ENCODE results near the gene ABR.
"Not testable (repeated sequence)": the region's sequence is repeated elsewhere in the genome, so short reads cannot be mapped to it uniquely, and the experiment has no call there.

The ABR gene

DNA sequence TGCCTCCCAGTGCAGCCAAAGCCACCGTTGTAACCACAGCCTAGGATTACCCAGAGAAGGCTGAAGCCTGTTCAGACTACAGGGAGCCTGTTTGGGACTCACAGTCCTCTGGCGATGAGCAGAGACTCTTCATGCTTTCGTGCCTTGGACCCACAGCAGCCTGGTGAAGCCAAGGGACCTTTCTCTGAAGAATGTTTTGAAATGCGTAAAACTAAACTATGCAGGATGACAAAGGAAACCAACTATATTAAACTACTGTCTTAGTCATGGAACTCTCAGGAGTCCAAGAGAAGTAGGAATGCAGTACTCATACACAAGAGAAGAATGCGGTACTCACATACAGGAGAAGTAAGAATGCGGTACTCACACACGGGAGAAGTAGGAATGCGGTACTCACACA lies 20.9 kb downstream of the ABR start:
- peaks cover 14% of the 10 kb centered on the region; the same call in 1 of the 2 replicates for H3K27me3 ChIP-seq (ENCODE audit: insufficient read depth, low read depth)
- no peak overlapping the region for H2AFZ ChIP-seq (ENCODE audit: low read depth)
- H3K36me3 ChIP-seq (ENCODE audit: insufficient read depth): no peaks in the 10 kb centered on the region
- no peak overlapping the region for H3K9ac ChIP-seq
- no peak overlapping the region for H3K4me2 ChIP-seq
- H3K79me2 ChIP-seq (ENCODE audit: insufficient read depth, low read depth): no peaks in the 10 kb centered on the region
- H3K27ac ChIP-seq: no peak overlapping the region
- no peaks in the 10 kb centered on the region for H3K4me1 ChIP-seq (ENCODE audit: low read depth, poor library complexity, severe bottlenecking)
- no peak overlapping the region for H3K4me3 ChIP-seq (IDR thresholded peaks at IDR 0.05; ENCODE audit: insufficient read depth, low read depth, low read length)
- TF ChIP-seq, protein P1, sequence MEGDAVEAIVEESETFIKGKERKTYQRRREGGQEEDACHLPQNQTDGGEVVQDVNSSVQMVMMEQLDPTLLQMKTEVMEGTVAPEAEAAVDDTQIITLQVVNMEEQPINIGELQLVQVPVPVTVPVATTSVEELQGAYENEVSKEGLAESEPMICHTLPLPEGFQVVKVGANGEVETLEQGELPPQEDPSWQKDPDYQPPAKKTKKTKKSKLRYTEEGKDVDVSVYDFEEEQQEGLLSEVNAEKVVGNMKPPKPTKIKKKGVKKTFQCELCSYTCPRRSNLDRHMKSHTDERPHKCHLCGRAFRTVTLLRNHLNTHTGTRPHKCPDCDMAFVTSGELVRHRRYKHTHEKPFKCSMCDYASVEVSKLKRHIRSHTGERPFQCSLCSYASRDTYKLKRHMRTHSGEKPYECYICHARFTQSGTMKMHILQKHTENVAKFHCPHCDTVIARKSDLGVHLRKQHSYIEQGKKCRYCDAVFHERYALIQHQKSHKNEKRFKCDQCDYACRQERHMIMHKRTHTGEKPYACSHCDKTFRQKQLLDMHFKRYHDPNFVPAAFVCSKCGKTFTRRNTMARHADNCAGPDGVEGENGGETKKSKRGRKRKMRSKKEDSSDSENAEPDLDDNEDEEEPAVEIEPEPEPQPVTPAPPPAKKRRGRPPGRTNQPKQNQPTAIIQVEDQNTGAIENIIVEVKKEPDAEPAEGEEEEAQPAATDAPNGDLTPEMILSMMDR (conservative IDR thresholded peaks at IDR 0.05; ENCODE audit: low read depth, low read length): no peak
- H4K20me1 ChIP-seq (ENCODE audit: insufficient read depth): no peaks in the 10 kb centered on the region

DNA sequence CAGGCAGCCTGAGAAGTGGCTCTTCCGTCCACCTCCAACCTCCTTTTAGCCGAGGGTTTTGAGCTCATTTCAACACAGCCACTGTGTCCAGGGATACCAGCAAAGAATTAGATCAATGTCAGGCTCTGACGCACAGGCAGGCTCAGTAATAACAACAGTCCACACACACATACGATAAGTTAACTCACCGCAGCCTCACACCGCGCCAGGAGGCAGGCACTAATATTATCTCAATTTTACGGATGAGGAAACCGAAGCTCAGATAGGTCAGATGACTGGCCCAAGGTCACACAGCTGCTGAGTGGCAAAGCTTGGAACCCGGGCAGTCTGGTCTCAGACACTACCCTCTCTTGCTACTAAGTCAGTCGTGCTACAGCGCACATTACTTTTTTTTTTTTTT lies 22.9 kb downstream of the ABR start:
- TF ChIP-seq, protein P1 (conservative IDR thresholded peaks at IDR 0.05; ENCODE audit: low read depth, low read length): no peak
- Histone ChIP-seq H3K79me2 (ENCODE audit: insufficient read depth, low read depth) (no peaks in the 10 kb centered on the region), H3K9ac (no peak overlapping the region), H3K4me2 (no peak overlapping the region), H3K4me1 (ENCODE audit: low read depth, poor library complexity, severe bottlenecking) (no peaks in the 10 kb centered on the region), H4K20me1 (ENCODE audit: insufficient read depth) (no peaks in the 10 kb centered on the region), H3K27me3 (ENCODE audit: insufficient read depth, low read depth) (peaks cover 6% of the 10 kb centered on the region; the same call in 1 of the 2 replicates), H3K36me3 (ENCODE audit: insufficient read depth) (no peaks in the 10 kb centered on the region), H3K27ac (no peak overlapping the region), H2AFZ (ENCODE audit: low read depth) (no peak overlapping the region), H3K4me3 (IDR thresholded peaks at IDR 0.05; ENCODE audit: insufficient read depth, low read depth, low read length) (no peak overlapping the region)

DNA sequence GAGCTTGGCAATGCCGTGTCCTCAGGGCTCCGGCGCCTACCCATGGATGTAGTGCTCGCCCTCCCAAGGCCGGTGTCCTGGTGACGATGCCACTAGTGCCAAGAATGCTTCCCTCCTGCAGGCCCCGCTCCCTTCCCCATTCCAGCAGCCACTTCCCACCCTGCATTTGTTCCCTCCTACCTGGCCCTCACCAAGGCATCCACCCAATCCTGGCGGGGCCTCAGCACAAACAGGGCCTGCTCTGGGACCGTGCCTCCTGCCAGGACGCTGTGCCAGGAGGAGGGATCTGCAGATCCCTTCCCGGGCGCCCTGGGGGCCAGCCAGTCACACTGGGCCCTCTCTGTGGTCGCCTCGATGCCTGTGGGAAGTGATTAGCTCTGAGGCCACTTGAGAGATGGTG lies 25.1 kb downstream of the ABR start:
- Histone ChIP-seq H3K4me2 (no peak overlapping the region), H3K4me3 (IDR thresholded peaks at IDR 0.05; ENCODE audit: insufficient read depth, low read depth, low read length) (no peak overlapping the region), H3K36me3 (ENCODE audit: insufficient read depth) (no peaks in the 10 kb centered on the region), H3K79me2 (ENCODE audit: insufficient read depth, low read depth) (no peaks in the 10 kb centered on the region), H3K9ac (no peak overlapping the region), H3K27ac (no peak overlapping the region), H3K4me1 (ENCODE audit: low read depth, poor library complexity, severe bottlenecking) (no peaks in the 10 kb centered on the region), H4K20me1 (ENCODE audit: insufficient read depth) (no peaks in the 10 kb centered on the region), H2AFZ (ENCODE audit: low read depth) (no peak overlapping the region), H3K27me3 (ENCODE audit: insufficient read depth, low read depth) (peaks cover 6% of the 10 kb centered on the region; the same call in 1 of the 2 replicates)
- TF ChIP-seq, protein P1 (conservative IDR thresholded peaks at IDR 0.05; ENCODE audit: low read depth, low read length): no peak

DNA sequence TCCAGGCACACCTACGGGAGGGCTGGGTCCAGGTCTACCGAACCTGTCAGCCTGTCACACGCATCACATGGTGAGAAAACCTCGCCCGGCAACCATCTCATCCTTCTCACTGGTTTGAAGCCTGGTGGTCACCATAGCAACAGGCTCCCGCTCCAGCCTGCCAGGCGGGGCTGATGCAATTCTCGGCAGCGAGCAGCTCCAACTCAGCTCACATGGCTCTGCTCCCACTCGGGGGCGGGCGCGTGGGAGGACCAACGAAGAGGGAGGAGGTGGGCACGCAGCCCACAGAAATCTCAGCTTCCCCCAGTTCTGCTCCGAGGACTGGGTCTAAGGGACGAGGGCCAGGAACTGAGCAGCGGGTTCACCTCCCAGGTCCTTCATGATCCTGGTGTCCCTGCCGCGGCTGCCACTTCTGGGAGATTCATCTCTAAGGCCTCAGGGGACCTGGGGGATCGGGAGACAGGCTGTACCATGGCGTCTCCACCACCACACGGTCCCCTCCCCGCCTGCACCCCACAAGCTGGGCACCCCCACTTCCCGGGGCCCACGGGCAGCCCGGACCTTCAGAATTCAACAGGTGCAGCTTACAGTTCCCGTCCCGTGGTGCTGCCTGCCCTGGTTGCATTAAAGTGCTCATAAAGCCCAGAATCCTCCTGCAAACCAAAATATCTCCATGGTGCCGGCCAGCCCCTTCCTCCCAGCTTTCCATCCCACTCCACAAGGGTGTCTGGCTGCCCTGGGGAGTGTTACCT lies 25.8 kb downstream of the ABR start:
- Histone ChIP-seq H3K79me2 (ENCODE audit: insufficient read depth, low read depth) (no peaks in the 10 kb centered on the region), H3K4me3 (IDR thresholded peaks at IDR 0.05; ENCODE audit: insufficient read depth, low read depth, low read length) (no peak overlapping the region), H3K9ac (no peak overlapping the region), H2AFZ (ENCODE audit: low read depth) (no peak overlapping the region), H3K4me2 (no peak overlapping the region), H3K27ac (no peak overlapping the region), H3K36me3 (ENCODE audit: insufficient read depth) (no peaks in the 10 kb centered on the region), H3K4me1 (ENCODE audit: low read depth, poor library complexity, severe bottlenecking) (no peaks in the 10 kb centered on the region), H4K20me1 (ENCODE audit: insufficient read depth) (no peaks in the 10 kb centered on the region), H3K27me3 (ENCODE audit: insufficient read depth, low read depth) (peaks cover 6% of the 10 kb centered on the region; the same call in 1 of the 2 replicates)
- TF ChIP-seq, protein P1 (conservative IDR thresholded peaks at IDR 0.05; ENCODE audit: low read depth, low read length): no peak

DNA sequence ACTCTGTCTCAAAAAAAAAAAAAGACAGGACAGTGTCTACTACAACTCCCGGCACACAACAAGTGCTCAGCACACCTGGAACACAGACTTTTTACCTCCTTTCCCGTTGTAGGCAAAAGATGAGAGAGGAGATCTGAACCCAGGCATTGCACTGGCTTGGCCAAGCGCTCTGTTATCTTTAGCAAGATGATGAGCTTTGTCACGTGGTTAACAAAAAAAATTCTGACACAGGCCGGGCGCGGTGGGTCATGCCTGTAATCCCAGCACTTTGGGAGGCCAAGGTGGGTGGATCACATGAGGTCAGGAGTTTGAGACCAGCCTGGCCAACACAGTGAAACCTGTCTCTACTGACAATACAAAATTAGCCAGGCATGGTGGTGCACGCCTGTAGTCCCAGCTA lies 27.2 kb downstream of the ABR start:
- H3K79me2 ChIP-seq (ENCODE audit: insufficient read depth, low read depth); H3K9ac ChIP-seq; H3K4me3 ChIP-seq (IDR thresholded peaks at IDR 0.05; ENCODE audit: insufficient read depth, low read depth, low read length); H3K27me3 ChIP-seq (ENCODE audit: insufficient read depth, low read depth); H3K4me2 ChIP-seq; H4K20me1 ChIP-seq (ENCODE audit: insufficient read depth); H3K4me1 ChIP-seq (ENCODE audit: low read depth, poor library complexity, severe bottlenecking); H3K27ac ChIP-seq; H3K36me3 ChIP-seq (ENCODE audit: insufficient read depth); H2AFZ ChIP-seq (ENCODE audit: low read depth): not testable (repeated sequence)
